Measurements from ENCODE around the gene PNLIPRP3.

DNA sequence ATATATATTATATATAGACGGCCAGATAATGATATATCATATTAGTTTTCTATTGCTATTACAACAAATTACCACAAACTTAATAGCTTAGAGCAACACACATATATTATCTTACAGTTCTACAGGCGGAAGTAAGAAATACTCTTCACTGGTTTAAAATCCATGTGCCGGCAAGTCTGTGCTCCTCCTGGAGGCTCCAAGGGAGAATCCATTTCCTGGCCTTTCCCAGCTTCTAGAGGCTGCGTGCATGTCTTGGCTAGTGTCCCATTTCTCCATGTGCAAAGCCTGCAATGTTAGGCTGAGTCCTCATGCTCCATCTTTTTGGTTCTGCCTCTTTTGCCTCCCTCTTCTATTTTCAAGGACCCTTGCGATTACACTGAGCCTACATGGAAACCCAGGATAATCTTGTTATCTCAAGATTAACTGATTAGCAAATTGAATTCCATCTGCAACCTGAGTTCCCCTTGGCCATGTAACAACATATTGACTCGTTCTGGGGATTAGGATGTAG is 23.9 kb upstream of the PNLIPRP3 start:
- TF ChIP-seq, protein P1, sequence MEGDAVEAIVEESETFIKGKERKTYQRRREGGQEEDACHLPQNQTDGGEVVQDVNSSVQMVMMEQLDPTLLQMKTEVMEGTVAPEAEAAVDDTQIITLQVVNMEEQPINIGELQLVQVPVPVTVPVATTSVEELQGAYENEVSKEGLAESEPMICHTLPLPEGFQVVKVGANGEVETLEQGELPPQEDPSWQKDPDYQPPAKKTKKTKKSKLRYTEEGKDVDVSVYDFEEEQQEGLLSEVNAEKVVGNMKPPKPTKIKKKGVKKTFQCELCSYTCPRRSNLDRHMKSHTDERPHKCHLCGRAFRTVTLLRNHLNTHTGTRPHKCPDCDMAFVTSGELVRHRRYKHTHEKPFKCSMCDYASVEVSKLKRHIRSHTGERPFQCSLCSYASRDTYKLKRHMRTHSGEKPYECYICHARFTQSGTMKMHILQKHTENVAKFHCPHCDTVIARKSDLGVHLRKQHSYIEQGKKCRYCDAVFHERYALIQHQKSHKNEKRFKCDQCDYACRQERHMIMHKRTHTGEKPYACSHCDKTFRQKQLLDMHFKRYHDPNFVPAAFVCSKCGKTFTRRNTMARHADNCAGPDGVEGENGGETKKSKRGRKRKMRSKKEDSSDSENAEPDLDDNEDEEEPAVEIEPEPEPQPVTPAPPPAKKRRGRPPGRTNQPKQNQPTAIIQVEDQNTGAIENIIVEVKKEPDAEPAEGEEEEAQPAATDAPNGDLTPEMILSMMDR (IDR thresholded peaks at IDR 0.05), result no peak
- no peak for TF ChIP-seq ZFX (IDR thresholded peaks at IDR 0.05; ENCODE audit: borderline replicate concordance)
